HG02610 (cell line): ENCODE measurements around the gene PRCP.

Experiments used
- ATAC-seq: cut with Tn5 transposase; IDR thresholded peaks from one replicate; pipeline ENCODE4 v1.9.1; 2021; ENCODE audit warnings: mild to moderate bottlenecking, moderate library complexity; ENCODE audit not compliant: unreplicated experiment

PRCP gene

DNA sequence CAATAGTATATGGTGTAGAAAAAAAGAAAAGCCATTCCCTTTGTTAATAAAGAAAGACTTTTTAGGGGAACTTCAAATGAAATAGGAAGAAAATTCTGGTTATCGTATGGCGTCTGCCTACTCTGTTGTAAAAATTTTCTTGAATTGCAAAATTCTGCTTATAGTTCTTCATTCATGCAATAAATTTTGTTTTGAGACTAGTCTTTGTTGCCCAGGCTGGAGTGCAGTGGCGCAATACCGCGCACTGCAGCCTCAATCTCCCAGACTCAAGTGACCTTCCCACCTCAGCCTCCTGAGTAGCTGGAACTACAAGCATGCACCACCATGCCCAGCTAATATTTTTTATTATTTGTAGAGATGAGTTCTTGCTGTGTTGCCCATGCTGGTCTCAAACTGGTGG is 7.1 kb upstream of the PRCP start:
- no peak for ATAC-seq

DNA sequence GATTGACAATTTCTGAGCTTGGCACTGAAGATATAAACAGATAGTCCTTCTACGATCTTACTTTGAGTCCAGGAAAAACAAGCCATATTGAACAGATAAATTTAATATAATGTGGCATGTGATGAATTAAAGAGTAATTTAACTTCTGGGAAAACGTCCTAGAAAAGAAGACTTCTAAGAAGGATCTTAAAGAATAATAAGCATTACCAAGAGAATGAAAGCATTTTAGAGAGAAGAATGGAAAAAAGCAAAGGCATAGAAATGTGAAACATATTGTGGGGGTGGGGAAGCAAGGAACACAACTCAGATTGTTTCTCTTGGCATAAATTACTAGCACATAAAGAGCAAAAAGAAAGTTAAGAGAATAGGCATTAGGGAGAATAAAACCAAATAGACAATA is 6.7 kb upstream of the PRCP start:
- ATAC-seq = no peak

DNA sequence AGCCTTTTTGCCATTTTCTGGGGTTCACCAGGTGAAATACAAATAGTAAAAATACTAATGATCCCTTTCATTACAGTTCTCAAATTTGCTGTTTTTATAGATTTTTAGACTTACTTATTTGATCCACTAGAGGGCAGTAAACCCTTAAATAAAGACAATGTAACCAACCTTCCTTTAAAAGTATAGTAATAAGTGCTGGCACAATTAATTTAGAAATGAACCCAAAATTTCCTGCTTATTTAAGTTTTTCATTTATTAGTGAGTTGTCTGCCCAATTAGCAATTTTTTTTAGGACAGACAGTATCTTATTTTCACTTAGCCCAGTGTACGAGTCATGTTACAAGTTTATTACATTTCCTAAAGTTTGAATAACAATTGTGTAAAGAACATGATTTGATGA is 6.0 kb upstream of the PRCP start:
- ATAC-seq = no peak

DNA sequence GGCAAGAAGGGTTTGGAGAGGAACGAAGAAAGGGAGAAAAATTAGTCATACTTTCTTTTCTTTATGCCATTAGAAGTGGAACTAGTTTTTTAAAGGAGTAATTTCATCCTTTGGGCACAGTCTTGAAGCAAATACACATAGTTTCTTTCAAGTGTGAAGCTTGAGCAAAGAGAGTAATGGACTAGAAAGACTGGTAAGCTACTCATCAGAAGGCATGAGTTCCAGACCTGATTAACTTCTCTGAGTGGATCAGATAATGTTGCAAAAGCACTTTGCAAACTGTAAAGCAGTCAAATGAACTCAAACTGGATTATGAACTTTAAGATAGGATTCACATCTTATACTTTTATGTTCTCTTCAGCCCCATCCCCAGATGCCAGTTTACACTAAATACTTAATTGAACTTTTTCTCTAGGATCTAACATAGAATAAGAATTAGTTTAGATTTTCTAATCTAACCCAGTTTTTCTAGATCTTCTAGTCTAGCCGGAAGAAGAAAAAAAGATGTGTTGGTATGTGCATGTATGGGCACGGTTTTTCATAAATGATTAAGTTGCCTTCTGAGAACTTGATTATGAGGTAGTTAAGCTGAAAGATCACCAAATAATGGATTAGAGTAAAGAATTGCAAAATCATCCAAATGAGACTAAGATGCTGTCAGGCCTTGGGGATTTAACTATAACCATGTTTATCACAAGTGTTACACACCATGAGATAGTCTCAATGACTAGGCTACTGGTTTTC is 3.8 kb upstream of the PRCP start:
- no peak for ATAC-seq

DNA sequence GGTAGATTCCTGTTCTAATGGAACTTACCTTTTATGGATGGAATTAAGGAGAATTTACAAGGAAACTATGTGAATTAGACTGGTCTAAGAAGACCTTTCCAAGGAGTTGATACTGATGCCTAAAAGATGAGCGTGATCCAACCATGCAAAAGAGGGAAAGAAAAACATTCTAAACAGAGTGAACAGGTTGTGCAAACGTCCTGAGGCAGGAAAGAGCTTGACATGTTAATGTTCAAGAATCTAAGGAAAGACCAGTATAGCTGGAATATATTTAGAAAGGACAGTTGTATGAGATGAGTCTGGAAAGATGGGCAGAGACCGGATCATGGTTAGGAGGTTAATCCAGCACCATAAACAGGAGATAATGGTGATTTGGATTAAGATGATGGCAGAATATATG is 2.6 kb upstream of the PRCP start:
- no peak for ATAC-seq

DNA sequence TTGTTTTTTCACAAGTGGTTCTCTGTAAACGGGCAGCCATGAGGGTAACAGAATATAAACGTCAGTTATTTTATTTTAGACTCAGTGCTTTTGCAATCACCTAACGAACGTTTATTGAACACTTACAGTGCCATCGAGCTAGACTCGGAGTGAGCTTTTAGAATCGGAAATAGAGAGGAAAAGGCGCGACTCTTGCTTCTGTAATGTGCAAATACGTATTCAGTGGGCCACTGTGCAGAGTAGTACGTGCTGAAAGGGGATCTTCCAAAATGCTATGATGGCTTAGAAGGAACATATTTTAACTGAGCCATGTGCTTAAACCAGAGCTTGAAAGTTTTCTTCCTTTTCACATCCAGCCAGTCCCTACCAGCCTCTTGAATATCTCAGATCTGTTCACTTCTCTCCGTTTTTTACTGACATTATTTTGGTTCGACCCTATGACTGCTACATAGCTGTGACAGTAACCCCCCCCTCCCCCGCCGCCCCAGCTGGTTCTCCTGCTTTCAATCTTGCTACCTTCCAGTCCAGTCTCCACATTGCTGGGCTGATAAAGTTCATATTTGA is 1.8 kb upstream of the PRCP start:
- ATAC-seq = no peak

DNA sequence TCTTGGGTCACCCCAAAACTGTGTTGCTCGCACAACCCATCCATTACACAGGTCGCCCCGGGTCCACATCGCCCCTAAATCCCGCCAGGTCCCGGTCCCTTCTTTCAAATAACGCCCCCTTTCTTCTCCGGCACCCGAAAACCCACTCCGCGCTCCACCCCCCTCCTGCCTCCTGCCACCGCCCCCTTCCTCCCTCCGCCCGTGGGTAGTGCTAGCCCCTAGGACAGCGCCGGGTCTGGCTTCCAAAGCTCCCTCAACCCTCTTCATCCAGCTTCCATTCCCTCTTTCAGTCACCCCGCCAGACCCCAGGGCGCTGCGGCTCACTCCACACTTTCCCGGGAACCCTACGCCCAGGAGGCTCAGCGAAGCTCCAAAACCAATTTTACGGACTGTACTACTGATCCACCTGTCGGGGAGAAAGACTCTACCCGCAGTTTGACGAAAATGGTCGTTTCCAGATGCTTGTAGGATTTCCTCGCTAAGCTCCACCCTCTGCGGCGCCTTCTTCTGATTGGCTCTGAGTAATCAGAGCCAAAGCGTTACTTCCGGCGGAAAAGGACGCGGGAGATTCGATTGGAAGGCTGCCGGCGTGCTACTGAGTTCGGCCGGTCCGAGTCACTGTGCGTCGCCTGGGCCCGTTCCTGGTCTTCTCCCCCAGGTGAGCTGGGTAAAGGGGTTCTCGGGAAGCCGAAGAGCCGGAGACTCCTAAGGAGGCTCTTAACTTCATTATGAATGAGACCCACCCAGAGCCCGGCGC is 1.1 kb upstream of the PRCP start, which contains the start of gene DDIAS:
Gene DDIAS, plus strand, starts transcription at position 572 of the 757 bp plus-strand sequence. CDS start 13,003 bp downstream, outside the sequence.
- peak; percentile 77 for ATAC-seq

DNA sequence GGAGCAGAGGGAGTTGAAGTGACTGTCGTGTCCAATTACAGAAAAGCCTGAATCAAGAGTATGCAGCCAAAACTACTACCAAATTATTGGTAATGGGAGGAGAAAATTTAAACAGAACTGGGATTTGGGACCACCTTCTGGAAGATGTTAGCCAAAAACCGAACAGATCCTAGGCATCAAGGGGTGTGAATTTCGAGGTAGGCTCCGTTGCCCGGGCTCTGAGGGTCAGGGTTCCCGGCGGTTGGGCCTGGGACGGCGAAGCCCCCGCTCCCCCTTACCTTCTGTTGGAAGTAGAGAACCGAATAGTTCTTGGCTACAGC is 313 bp downstream of the PRCP start:
- ATAC-seq = no peak

DNA sequence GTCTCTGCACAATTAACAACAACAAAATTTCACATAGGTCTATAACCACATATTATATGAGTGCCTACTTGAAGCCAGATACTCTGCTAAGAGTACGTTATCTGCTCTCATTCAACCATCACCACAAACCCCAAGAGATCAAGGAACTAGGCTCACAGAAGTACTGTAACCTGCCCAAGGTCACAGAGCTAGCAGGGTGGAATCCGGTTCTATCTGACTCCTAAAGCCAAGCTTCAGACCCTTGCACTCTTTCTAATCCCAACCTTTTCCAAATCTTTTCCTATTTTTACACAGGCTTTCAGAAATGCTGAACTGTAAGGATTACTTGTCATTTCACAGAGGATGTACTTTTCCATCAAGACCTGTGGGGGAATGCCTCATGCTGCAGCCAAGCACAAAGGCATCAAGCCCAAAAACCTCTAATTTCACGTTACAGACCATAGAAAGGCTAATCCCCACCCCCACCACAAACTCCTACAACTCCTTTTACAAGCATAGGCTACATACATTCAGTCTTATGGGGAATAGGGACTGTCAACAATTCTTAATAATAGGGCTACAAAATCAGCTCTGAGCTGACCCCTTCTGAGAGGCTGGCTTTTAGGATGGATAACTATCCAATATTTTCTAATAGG is 927 bp downstream of the PRCP start:
- peak; percentile 15 for ATAC-seq

DNA sequence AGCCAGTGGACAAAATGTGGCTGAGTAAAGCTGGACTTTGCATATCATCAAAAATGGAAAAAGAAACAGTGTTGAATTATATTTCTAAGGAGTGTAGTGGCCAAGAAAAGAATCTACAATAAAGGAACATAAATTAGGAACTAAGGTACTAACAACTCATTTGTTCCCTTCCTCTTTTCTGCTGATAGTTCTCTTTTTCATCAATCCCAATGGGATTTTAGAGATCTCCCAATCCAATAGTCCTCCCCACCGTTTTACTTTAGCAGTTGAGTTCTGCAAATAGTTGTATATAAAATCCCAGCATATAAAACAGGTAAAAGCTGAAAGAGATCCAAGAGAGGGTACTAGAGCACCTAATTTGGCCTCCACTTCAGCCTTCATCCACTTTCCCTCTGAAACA is 2.0 kb downstream of the PRCP start:
- ATAC-seq = no peak

DNA sequence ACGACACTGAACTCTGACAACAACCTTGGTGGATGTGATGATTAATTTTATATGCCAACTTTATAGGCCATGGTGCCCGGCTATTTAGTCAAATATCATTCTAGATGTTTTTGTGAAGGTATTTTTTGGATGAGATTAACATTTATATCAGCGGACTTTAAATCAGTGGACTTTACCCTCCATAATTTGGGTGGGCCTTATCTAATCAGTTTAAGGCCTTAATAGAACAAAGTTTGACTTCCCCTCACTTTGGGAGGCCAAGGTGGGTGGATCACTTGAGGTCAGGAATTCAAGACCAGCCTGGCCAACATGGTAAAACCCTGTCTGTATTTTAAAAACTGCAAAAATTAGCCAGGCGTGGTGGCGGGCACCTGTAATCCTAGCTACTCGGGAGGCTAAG is 4.0 kb downstream of the PRCP start:
- ATAC-seq = no peak

DNA sequence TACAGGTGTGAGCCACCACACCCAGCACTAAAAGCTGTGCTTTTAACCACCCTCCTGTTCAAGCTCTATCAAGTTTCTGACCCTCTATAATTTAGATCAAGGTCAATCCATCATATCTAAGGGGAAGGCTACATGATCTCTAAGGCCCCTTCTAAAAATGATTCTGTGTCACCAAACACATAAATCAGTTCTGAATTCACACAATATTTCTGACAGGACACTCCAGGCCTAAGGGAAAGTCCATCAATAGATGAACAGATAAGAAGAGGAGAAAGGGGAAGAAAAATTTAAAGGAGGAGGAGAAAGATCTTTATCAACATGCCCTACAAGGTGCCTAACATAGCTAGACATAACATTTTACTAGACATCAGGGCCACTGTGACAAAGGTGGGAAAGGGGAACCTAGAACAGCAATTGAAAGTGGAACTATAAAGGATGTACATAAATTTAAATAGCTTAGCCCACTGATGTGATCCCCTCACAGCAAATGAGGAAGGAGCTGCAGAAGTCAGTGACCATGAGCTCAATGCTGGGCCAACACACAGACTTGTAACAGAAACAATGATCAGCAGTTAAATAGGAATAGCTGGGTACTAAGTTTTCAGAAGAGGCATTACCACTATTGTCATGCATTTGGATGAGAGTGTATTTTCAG is 4.7 kb downstream of the PRCP start:
- peak; percentile 40 for ATAC-seq

DNA sequence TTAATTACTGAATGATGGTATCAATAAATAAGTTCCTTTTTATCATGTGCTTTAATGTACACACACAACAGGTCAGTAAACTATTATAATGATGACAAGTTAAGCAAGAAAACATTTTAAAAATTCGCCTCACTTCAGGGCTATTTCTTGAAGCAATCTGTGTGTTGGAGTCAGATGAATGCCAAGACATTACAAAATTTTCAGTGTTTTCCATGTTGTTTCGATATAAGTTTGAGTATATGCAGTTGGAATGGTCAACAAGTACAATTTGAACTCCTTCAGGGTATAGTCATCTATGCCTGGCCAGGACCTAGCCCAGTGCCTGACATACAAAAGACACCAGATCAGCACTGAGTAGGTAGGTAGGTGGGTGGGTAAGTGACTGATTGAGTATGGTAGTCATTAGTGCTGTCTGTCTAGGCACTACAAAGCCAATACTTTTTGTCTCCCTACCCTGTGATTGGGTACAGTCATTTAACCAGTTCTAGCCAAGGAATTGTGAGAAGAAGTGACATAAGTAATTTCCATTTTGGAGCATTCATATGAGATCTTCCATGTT is 7.5 kb downstream of the PRCP start:
- ATAC-seq = no peak

DNA sequence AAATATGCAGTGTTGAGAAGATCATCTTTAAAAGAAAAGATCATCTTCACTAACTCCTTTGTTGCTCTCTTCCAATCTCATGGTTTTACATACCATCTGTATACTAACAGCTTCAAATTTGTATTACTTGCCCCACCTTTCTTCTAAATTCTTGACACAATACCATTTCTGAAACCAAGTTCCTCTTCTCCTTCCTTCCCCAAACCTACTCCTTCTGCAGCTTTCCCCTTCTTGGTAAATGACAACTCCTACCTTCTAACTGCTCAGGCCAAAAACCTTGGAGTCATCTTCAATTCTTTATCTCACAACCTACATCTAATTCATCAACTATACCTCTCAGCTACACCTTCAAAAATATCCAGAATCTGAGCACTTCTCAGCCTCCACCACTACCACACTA is 9.3 kb downstream of the PRCP start:
- ATAC-seq = no peak

DNA sequence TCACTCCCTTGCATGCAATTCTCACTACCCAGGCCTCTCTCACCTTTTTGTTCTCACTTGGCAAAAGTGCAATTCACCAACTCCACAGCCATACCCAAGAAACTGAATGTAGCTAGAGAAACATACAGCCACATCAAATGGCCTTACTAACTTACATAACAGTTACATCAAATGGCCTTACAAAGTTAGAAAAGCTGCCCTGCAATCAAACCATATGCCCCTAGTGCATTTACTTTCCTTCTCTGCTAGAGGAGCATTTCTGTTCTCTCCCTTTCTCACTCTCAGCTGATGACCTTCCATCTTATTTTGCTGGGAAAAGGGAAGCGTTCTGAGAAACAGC is 10.3 kb downstream of the PRCP start:
- no peak for ATAC-seq

DNA sequence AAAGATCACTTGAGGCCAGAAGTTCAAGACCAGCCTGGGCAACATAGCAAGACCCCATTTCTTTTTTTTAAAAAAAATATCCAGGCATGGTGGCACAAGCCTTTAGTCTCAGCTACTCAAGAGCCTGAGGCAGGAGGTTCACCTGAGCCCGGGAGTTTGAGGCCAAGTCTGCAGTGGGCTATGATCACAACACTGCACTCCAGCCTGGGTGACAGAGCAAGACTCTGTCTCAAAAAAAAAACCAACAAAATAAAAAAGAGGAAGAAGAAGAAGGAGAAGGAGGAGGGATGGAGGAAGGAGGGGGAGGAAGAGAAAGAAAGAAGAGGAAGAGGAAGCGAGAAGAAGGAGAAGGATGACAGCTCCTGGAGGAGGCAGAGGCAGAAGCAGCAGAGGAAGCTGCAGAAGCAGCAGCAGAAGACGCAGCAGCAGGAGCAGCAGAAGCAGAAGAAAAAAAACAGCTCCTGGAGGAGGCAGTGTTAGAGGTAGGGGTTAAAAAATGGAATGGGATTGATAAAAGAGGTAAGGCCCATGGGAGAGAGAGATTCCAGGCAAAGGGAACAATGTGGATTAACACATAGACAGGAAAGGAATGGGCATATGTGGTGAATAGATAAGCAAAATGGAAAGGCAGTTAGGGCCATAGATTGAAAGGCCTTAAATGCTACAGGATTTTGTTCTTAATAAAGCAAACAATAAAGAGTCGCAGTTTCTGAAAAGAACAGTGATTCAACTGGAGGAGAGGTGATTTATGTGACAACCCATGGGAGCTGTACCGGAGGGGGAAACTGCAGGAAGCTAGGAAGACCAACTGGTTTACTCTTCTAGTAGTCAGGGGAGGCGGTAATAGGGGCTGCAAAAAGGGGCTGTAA is 10.9 kb downstream of the PRCP start:
- no peak for ATAC-seq

DNA sequence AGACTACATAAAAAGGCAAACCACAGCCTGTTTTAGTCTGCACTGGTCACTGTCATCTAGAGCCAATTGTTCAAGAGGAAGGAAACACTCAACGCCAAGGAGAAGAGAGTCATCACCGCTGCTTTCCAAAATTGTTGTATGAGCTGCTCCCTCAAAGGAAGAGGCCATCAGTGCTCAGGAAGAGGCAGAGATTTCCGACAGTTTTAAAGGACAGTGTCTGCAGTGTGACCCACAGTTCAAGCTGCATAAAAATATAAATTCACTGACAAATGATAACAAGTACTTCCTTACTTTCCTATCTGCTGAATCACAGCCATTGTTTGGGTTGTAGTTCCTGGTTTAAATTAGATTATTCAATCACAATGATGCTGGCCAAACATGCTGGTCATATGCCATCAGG is 16.4 kb downstream of the PRCP start:
- no peak for ATAC-seq

DNA sequence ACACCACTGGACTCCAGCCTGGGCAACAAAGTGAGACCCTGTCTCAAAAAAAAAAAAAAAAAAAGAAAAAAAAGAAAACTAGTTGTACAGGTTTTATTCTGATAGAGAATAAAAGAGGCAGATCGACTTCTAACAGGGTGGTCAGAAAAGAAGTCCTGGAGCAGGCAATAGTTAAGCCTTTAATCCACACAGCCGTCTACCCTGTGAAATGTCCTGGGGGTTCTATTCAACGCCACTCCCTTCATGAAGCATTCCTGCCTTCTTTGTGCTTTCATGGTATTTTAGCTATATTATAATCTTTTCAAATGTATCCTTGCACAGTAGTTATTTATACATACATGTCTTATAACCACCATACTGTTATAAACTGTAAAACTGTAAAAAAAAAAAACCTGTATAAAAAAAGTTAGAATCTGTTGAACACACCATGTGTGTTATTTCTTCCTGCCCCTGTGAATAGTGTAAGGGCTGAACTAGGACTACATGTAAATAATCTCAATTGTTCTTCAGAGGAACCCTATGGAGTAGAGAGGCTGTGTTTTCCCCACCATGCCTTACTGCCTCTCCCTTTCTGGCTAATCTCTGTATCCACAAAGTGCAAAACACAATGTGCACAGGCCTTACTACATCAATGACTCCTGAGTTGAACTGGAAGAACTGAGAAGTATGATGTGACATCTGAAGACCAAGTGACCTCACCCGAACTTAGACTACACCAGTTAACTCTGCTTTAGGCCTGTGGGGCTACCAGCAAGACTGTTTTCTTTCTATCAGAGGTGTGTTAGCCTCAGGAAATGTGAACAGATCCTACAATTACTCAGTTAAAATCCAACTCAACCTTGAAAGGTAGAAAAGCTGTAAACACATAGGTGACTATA is 25.3 kb downstream of the PRCP start:
- ATAC-seq = no peak

DNA sequence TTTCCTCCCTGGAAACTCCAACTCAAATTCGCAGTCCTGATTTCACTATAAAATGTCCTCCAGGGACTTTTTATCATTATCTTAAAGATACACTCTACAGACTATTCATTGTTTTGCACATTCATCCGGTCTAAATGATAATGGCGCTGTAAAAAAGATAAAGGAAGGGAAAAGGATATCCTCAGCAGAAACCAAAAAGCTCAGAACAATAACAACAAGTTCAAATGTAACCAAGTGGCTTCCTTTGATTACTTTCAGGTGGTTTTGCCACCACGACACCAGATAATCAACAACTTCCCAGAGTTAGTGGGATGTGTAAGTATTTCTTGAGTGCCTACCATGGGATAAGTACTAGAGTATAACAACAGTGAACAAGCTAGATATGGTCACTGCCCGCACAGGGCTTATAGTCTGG is 26.3 kb downstream of the PRCP start:
- ATAC-seq = no peak
